Fibroblast of the aortic adventitia (primary cell): ENCODE results near the gene PDZRN4. TPM values are rescaled to one million over a fixed set of nuclear protein-coding genes. Genes with fewer than 3 reads are reported as not detected.

Source experiments
- DNase-seq: peaks from one replicate; pipeline ENCODE4 v3.0.0-alpha.2; 2010; ENCODE audit warnings: low read depth
- H3K4me3 ChIP-seq: 2 replicates; pipeline ENCODE4 v1.5.1; 2011; ENCODE audit warnings: low read depth, mild to moderate bottlenecking, control low read depth, low read length, moderate library complexity
- total RNA-seq: library from RNA; depleted of rRNA; stranded (reverse); fragments of >200 nt; gene quantifications from 2 replicates; pipeline ENCODE4 v1.2.3, GENCODE V29; 2012; ENCODE audit warnings: low replicate concordance
- TF ChIP-seq, protein P1 (sequence below): IDR thresholded peaks from 2 replicates; pipeline ENCODE4 v1.5.1; 2011; ENCODE audit warnings: mild to moderate bottlenecking, low read length, control low read depth, inconsistent platforms; ENCODE audit not compliant: insufficient read depth

The PDZRN4 gene
- total RNA-seq, 1 donor: not detected

DNA sequence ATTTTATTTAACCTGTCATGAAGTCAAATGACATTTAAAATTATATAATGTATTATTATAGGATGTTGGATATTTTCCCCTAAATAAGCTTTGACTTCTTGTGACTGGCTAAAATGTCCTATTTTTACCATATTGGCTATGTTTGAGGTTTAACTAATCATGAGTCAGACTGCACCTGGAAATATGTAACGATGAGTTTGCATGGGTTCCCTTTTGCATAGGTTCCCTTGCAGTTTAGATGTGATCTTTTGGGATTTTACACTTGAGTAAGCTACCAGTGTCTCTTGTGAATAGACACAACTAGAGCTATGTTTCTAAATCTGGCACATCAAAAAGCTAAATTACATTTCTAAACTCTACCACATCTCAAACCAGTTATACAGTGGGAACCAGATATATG lies 5.2 kb downstream of the PDZRN4 start:
- H3K4me3 ChIP-seq: no peak overlapping the region
- TF ChIP-seq, protein P1, sequence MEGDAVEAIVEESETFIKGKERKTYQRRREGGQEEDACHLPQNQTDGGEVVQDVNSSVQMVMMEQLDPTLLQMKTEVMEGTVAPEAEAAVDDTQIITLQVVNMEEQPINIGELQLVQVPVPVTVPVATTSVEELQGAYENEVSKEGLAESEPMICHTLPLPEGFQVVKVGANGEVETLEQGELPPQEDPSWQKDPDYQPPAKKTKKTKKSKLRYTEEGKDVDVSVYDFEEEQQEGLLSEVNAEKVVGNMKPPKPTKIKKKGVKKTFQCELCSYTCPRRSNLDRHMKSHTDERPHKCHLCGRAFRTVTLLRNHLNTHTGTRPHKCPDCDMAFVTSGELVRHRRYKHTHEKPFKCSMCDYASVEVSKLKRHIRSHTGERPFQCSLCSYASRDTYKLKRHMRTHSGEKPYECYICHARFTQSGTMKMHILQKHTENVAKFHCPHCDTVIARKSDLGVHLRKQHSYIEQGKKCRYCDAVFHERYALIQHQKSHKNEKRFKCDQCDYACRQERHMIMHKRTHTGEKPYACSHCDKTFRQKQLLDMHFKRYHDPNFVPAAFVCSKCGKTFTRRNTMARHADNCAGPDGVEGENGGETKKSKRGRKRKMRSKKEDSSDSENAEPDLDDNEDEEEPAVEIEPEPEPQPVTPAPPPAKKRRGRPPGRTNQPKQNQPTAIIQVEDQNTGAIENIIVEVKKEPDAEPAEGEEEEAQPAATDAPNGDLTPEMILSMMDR: no peak
- no peak for DNase-seq

DNA sequence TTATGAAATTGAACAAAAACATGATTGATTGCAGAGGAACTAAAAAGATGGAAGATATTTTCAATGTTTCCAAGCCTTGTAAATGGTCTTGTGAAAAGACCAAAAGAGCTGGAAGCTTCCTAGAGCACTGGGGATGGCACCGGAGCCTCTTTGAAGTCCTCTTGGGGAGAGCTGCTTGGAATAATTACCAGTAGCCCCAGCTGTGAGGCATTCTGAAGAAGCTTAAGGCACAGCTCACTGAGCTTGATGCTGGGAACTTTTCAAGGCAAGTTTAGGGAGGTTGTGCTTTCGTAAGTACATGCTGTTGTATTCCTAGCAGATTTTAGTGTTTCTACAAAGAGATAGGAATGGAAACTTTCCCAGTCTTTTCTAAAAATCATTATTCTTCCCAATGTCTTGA lies 13.9 kb downstream of the PDZRN4 start:
- TF ChIP-seq, protein P1: no peak
- no peak for DNase-seq
- H3K4me3 ChIP-seq: no peak overlapping the region

DNA sequence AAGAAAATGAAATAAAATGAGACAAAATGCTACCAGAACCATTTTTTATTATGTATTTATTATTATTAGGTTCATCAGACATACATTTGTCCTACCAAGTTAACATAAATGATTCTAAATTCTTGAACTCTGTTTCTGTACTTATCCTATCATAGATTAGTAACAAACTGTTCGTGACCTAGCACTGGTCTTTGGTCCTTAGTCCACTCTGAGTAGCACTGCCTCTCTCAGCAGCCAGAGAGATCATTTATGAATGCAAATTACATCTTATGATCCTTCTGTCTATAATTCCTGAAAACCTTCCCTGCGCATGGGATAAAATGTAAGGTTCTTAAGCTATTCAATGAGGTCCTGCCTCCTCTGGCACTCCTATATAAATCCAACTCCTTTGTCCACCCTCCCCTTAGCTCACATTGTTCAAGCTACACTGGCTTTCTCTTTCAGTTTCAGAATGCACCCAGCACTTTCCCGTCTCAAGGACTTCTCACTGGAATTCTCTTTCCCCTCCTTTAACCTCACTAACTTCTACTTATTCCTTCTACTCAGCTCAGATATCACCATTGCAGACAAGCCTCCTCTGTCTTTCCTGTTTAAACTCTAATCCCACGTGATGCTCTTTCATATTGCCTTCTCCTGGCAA lies 17.1 kb downstream of the PDZRN4 start:
- TF ChIP-seq, protein P1: no peak
- no peak overlapping the region for H3K4me3 ChIP-seq
- DNase-seq: no peak

DNA sequence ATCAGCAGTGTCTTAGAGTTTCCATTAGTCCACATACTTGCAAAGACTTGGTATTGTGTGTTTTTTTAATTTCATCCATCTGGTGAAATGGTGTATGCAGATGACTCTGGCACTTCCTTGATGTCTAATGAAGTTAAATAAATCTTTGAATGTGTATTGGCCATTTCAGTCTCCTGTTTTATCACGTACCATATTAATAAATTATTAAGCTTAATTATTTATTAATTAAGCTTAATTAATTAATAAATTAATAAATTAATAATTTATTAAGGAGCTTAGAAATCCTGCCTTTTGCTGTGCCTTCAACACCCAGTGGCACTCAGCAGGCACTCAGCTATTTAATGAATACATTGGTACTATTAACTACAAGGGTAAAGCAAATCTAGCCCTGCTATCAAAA lies 18.2 kb downstream of the PDZRN4 start:
- H3K4me3 ChIP-seq: no peak overlapping the region
- TF ChIP-seq, protein P1: no peak

DNA sequence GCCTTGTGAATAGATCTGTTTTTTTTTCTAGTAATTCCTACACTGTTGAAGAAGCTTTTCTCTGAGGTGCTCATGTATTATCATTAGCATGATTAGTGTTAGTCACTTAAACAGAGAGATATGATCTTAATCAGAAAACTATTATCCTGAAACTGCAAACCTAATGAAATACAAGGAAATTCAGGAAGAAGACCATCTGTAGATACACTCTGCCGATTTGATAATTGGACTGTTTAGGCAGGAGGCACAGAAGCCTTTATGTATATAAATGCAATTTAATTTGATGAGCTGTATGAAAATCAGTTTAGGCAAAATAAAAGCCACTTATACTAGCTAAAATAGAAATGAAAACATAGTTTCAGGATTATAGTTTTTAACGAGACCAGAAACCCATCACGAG lies 23.3 kb downstream of the PDZRN4 start:
- TF ChIP-seq, protein P1: no peak
- DNase-seq: no peak
- H3K4me3 ChIP-seq: no peak overlapping the region

More for the DNA sequence above, 18.2 kb downstream of the PDZRN4 start:
- no peak for DNase-seq

DNA sequence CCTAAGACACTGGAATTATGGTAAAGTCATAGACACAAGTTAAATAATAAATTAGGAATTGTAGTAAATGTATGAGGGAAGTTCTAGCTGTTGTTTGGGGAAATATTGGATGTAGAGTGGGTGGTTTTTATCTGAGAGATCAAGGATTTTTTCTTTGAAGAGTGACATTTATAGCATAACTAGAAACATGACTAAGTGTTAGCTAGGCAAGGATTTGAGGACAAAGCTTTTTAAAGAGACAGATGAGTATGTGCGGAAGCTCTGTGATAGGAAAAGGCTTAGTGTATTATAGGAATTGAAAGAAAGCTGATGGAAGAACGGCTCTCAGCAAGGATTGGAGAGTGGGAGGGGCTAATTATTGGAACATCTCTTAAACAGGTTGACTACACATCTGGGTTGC lies 24.5 kb downstream of the PDZRN4 start:
- TF ChIP-seq, protein P1: no peak
- H3K4me3 ChIP-seq: no peak overlapping the region
- no peak for DNase-seq

DNA sequence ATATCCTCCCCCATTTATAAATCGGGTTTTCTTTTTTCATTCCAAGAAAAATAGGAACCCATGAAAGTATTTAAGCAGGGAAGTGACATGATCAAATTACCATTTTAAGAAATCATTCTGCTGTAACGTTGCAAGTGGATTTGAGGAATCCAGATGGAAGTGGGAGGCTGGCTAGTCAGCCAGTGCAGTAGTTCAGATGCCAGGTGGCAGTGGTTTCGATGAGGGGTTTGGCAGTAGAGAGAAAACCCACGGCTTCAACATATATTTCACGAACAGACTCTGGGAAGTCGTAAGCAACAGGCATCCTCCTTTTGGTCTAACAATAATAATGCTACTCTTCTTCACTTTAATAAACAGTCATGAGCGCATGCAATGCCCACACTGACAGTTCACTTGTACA lies 25.0 kb downstream of the PDZRN4 start:
- H3K4me3 ChIP-seq: no peak overlapping the region
- DNase-seq: no peak
- TF ChIP-seq, protein P1: no peak
